ENCODE results near the gene MED27.

DNA sequence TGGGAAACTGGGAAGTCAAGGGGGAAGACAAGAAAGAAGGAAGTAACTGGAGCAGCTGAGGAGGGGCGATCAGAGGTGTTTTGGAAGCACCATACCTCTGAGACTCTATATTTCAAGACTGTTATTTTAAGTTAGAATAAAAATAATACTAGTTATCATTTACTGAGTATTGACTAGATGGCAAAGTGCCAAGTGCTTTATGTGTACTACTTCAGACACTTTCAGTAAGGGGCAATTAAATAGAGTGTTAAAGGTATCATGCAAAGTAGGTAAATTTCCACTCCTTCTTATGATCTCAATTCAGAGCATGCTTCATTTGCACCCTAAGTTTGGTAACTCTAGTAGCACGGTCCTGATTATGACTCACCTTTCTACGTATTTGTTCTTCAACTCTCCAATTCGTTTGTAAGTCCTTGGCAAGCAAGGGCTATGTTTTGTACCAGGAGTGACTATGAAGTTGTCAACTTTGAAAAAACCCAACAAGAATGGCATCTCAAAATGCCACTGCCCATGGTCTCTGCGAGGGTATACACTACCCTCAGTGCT lies 187.4 kb downstream of the MED27 start:
- TF ChIP-seq, protein P1, sequence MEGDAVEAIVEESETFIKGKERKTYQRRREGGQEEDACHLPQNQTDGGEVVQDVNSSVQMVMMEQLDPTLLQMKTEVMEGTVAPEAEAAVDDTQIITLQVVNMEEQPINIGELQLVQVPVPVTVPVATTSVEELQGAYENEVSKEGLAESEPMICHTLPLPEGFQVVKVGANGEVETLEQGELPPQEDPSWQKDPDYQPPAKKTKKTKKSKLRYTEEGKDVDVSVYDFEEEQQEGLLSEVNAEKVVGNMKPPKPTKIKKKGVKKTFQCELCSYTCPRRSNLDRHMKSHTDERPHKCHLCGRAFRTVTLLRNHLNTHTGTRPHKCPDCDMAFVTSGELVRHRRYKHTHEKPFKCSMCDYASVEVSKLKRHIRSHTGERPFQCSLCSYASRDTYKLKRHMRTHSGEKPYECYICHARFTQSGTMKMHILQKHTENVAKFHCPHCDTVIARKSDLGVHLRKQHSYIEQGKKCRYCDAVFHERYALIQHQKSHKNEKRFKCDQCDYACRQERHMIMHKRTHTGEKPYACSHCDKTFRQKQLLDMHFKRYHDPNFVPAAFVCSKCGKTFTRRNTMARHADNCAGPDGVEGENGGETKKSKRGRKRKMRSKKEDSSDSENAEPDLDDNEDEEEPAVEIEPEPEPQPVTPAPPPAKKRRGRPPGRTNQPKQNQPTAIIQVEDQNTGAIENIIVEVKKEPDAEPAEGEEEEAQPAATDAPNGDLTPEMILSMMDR (conservative IDR thresholded peaks at IDR 0.05), result no peak
- TF ChIP-seq ZFX (IDR thresholded peaks at IDR 0.05), result no peak

Data from C4-2B (cell line).